Retinal pigment epithelial cell (primary cell): ENCODE measurements around the gene FOXK1.

Experiments used
- DNase-seq: peaks from one replicate; pipeline ENCODE4 v3.0.0-alpha.2; 2010; ENCODE audit warnings: low read depth
- H3K4me3 ChIP-seq: 2 replicates; pipeline ENCODE4 v1.5.1; 2011; ENCODE audit warnings: mild to moderate bottlenecking, low read length, control low read depth, moderate library complexity
- TF ChIP-seq, protein P1 (sequence below): conservative IDR thresholded peaks from 2 replicates; pipeline ENCODE4 v1.5.1; 2011; ENCODE audit warnings: low read depth, low read length, control low read depth, inconsistent platforms

The FOXK1 gene

DNA sequence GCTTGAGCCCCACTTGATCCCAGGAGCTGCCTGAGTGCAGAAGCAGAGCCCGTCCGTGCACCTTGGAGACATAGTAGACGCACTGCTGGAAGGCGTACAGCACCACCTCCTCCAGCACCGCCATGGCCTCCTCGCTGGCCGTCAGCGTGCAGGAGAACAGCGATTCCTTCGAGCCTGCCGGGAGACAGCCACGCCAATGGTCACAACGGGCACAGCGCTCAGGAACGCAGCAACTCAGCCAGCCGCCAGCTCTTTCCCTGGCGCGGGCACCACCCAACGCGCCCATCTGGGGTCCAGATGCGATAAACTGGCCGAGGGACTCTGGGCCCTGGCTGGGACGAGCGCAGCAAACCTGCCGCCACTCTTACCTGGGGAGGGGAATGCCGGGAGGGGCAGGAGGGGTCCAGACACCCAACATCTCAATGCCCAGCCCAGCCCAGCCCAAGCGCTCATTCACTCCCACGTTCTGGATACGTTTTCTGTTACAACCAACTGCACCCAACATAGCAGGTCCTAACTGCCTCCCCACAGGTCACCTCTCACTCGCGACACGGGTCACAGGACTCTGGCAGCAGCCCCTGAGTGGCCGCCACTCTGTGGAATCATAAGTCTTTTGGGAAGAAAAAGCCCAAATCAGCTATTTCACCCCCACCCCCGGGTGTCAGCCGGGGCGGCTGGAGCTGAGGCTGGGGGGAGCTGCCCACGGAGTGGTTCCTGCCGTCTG, 135.2 kb downstream of the FOXK1 start:
- no peak for DNase-seq
- no peak overlapping the region for H3K4me3 ChIP-seq
- TF ChIP-seq, protein P1, sequence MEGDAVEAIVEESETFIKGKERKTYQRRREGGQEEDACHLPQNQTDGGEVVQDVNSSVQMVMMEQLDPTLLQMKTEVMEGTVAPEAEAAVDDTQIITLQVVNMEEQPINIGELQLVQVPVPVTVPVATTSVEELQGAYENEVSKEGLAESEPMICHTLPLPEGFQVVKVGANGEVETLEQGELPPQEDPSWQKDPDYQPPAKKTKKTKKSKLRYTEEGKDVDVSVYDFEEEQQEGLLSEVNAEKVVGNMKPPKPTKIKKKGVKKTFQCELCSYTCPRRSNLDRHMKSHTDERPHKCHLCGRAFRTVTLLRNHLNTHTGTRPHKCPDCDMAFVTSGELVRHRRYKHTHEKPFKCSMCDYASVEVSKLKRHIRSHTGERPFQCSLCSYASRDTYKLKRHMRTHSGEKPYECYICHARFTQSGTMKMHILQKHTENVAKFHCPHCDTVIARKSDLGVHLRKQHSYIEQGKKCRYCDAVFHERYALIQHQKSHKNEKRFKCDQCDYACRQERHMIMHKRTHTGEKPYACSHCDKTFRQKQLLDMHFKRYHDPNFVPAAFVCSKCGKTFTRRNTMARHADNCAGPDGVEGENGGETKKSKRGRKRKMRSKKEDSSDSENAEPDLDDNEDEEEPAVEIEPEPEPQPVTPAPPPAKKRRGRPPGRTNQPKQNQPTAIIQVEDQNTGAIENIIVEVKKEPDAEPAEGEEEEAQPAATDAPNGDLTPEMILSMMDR: no peak

DNA sequence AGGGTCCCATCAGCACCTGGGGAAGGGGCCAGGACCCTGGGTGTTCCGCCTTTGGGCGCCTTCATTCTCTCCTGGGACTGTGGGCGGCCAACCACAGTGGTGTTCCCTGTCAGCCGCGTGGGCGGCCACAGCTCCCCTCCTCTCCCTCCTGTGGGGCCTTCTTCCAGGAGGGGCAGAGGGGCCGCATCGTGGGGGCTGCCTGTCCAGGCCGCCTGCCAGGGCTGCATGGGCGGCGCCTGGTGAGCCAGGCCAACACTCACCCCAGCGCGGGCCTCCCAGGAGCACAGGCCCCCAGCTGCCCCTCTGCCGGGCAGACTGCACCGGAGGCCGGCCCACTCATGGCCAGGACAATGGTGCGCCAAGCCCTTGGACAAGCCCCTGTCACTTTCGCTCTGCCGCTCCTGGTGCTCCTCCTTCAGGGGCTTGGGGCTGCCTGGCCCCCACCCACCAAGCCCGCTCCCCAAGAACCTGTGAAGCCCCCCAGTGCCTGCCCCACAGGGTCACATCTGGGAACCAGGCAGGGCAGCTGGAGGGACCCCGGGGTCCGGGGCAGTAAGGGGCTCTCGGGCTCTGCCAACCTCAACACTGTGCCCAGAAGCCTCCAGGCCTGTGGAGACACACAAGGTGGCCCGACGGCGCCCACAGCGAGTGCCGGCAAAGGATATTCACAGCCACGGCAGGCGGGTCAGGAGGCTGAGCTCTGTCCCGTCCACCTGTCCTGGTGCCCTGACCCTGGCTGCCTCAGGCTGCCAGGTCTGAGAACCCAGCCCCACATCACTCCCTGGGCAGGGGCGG, 136.1 kb downstream of the FOXK1 start:
- no peak overlapping the region for H3K4me3 ChIP-seq
- no peak for DNase-seq
- TF ChIP-seq, protein P1: no peak

DNA sequence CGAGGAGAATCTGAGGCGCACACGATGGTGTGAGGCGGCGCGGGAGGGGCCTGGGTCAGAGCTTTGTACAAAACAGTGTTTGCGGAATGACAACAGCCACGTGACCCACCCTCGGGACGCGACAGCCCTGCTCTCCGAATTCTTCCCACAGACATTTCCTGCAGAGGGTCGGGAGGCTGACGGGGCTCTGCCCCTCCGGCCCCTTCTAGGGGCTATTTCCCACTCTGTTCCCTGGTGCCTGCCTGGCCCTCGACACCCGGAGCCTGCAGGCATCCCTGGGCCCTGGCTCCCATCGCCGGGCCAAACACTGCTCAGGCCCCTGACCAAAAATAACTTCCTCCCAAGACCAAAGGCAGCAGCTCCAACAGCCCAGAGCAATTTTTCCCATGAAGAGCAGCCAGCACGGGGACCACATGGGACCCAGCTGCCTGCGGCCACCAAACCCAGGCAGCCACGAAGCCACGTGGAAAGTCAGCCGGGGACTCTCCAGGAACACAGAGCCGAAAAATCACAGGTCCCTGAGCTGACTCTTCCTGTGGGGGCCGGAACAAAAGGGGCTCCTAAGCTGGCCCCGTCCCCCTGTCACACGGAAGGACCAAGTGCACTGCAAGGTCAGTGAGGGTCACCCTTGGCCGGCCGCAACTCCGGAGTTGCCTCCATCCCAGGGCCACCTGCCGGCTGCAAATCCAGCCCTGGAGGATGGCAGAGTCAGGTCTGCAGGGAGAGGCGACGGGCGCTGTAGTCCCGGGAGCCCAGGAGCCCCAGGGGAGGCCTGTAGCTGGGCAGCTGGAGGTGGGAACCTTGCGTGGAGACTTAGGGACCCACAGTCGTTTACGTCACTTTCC, 137.7 kb downstream of the FOXK1 start:
- TF ChIP-seq, protein P1: no peak
- no peak overlapping the region for H3K4me3 ChIP-seq
- DNase-seq: no peak

DNA sequence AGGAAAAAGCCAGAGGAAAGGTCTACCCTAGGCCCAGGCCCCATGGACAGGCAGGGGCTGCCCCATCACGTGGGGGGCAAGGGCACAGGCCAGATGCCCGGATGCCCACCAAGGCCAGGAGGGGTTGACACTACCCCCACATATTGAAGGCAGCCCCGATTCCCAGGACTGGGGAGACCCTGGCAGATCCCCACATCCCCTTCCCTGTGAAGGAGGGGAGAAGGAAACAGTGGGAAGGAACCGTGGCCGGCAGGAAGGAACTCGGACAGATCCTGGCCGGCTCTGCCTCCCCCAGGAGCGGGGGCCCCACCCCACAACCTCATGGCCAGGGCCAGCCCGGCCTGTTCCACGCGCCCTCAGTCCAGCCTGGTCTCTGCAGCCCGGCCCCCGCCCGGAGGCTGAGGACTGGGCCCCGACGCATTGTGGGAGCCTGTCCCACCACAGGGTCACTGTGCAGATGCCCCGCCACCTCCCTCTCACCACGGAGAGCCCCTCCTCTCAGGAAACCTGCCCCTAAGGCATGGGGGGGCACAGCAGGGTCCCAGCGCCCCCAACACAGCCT, 138.4 kb downstream of the FOXK1 start:
- H3K4me3 ChIP-seq: no peak overlapping the region
- DNase-seq: no peak
- TF ChIP-seq, protein P1: no peak
